SK-N-SH (cell line): Measurements from ENCODE around the gene PGLYRP4. TPM values are rescaled to one million over a fixed set of nuclear protein-coding genes. Genes with fewer than 3 reads are reported as not detected.

Experiments
- CTCF ChIA-PET: fragments of 300-600, 350-600 bp; formaldehyde crosslinking; extraction: SDS; loops from one replicate; lab custom pipeline; 2021; lab: Yijun Ruan, JAX
- POLR2A ChIA-PET: fragments of 350-600 bp; sonication (Branson Sonifier 250); formaldehyde crosslinking; extraction: SDS; loops from one replicate; lab custom pipeline; 2020; ENCODE audit warnings: antibody characterized with exemption, inconsistent platforms; lab: Yijun Ruan, JAX
- DNase-seq: peaks from one replicate; pipeline ENCODE4 v3.0.0; 2012
- H2AFZ ChIP-seq: fragments of 200-600 bp; sonication (generic); 2 replicates; pipeline ENCODE4 v1.8.1; 2016; ENCODE audit warnings: antibody characterized with exemption, mild to moderate bottlenecking, low read depth
- H3F3A ChIP-seq: fragments of 200-600 bp; sonication (generic); replicated peaks from 2 replicates; pipeline ENCODE3; 2016; ENCODE audit warnings: antibody characterized with exemption, mild to moderate bottlenecking; ENCODE audit not compliant: insufficient read depth
- H3K27ac ChIP-seq, 2 experiments: fragments of 200-500 bp in 1 of 2; fragments of 200-600 bp in 1 of 2; sonication (Bioruptor generic) in 1 of 2; sonication (generic), shearing (Covaris generic) in 1 of 2; 2 replicates each; pipeline versions ENCODE4 v1.5.1 to v1.6.1; 2014 to 2016; ENCODE audit warnings: low read depth in 2 of 2, inconsistent platforms in 1 of 2, low read length in 1 of 2, mild to moderate bottlenecking in 1 of 2, mixed read lengths in 1 of 2
- H3K27me3 ChIP-seq: fragments of 200-600 bp; sonication (generic), shearing (Covaris generic); 2 replicates; pipeline ENCODE4 v1.6.1; 2016; ENCODE audit warnings: mixed run types; ENCODE audit not compliant: insufficient read depth
- H3K36me3 ChIP-seq, 2 experiments: fragments of 200-500 bp in 1 of 2; fragments of 200-600 bp in 1 of 2; sonication (Bioruptor generic) in 1 of 2; sonication (generic) in 1 of 2; replicated peaks in 1 of 2; 2 replicates each; pipeline versions ENCODE3 to v1.5.1; 2014 to 2016; ENCODE audit warnings: low read length in 1 of 2, mild to moderate bottlenecking in 1 of 2; ENCODE audit not compliant: insufficient read depth in 2 of 2, control insufficient read depth in 1 of 2
- H3K4me1 ChIP-seq, 2 experiments: fragments of 200-500 bp in 1 of 2; fragments of 200-600 bp in 1 of 2; sonication (Bioruptor generic) in 1 of 2; sonication (generic), shearing (Covaris generic) in 1 of 2; 2 replicates each; pipeline versions ENCODE4 v1.5.1 to v1.6.1; 2014 to 2016; ENCODE audit warnings: low read depth in 1 of 2, low read length in 1 of 2, mixed run types in 1 of 2; ENCODE audit not compliant: insufficient read depth in 2 of 2, control insufficient read depth in 1 of 2
- H3K4me2 ChIP-seq: fragments of 200-600 bp; sonication (generic), shearing (Covaris generic); 2 replicates; pipeline ENCODE4 v1.6.1; 2017; ENCODE audit warnings: mixed run types
- H3K4me3 ChIP-seq, 2 experiments: fragments of 200-500 bp in 1 of 2; fragments of 200-600 bp in 1 of 2; sonication (Bioruptor generic) in 1 of 2; sonication (generic), shearing (Covaris generic) in 1 of 2; 2 replicates each; pipeline versions ENCODE4 v1.5.1 to v1.8.1; 2014 to 2016; ENCODE audit warnings: low read depth in 2 of 2, inconsistent platforms in 1 of 2, low read length in 1 of 2, mild to moderate bottlenecking in 1 of 2, mixed read lengths in 1 of 2, moderate library complexity in 1 of 2
- H3K79me2 ChIP-seq: fragments of 200-600 bp; sonication (generic); 2 replicates; pipeline ENCODE4 v1.8.1; 2017; ENCODE audit warnings: mild to moderate bottlenecking; ENCODE audit not compliant: insufficient read depth
- H3K9ac ChIP-seq: fragments of 200-600 bp; sonication (generic); 2 replicates; pipeline ENCODE4 v1.6.1; 2017; ENCODE audit warnings: mixed run types
- H3K9me2 ChIP-seq: fragments of 200-600 bp; sonication (generic); 2 replicates; pipeline ENCODE4 v1.6.1; 2017; ENCODE audit warnings: mixed run types
- H3K9me3 ChIP-seq: fragments of 200-600 bp; sonication (generic); 2 replicates; pipeline ENCODE4 v1.6.1; 2017; ENCODE audit warnings: mixed run types, mild to moderate bottlenecking, moderate library complexity
- H4K20me1 ChIP-seq: fragments of 200-600 bp; sonication (generic); 2 replicates; pipeline ENCODE4 v1.6.1; 2017; ENCODE audit warnings: mild to moderate bottlenecking, mixed run types; ENCODE audit not compliant: insufficient read depth
- CTCF ChIP-seq: fragments of 200-600 bp; sonication (generic); IDR thresholded peaks from 2 replicates; pipeline ENCODE4 v1.6.1; 2017; ENCODE audit warnings: antibody characterized with exemption, mild to moderate bottlenecking, moderate library complexity
- ELF1 ChIP-seq: IDR thresholded peaks from 2 replicates; pipeline ENCODE4 v1.4.0; 2012
- EZH2phosphoT487 ChIP-seq: fragments of 200-600 bp; sonication (generic); IDR thresholded peaks from 2 replicates; pipeline ENCODE4 v1.6.1; 2017; ENCODE audit warnings: low read depth, mixed run types, mild to moderate bottlenecking, antibody characterized with exemption, moderate library complexity, borderline replicate concordance
- FOSL2 ChIP-seq: IDR thresholded peaks from 2 replicates; pipeline ENCODE4 v1.4.0; 2012; ENCODE audit warnings: low read depth, mild to moderate bottlenecking, moderate library complexity, borderline replicate concordance
- GABPA ChIP-seq: IDR thresholded peaks from 2 replicates; pipeline ENCODE4 v1.4.0; 2012; ENCODE audit warnings: low read depth, mild to moderate bottlenecking
- GATA2 ChIP-seq: sonication (generic); formaldehyde crosslinking; IDR thresholded peaks from 2 replicates; pipeline ENCODE4 v1.5.0; 2020; ENCODE audit warnings: mild to moderate bottlenecking, missing genetic modification reagents
- IRF3 ChIP-seq: fragments of 150-350 bp; IDR thresholded peaks from 2 replicates; pipeline ENCODE4 v1.6.1; 2016; ENCODE audit warnings: mild to moderate bottlenecking, low read depth, low read length
- MAX ChIP-seq: IDR thresholded peaks from 2 replicates; pipeline ENCODE4 v1.4.0; 2012; ENCODE audit warnings: low read depth
- MXI1 ChIP-seq: IDR thresholded peaks from 2 replicates; pipeline ENCODE4 v1.6.1; 2012; ENCODE audit warnings: mild to moderate bottlenecking, low read depth, low read length, improper control_type of control experiment
- NRF1 ChIP-seq: IDR thresholded peaks from 2 replicates; pipeline ENCODE4 v1.6.1; 2012; ENCODE audit warnings: low read depth, mild to moderate bottlenecking, low read length
- RAD21 ChIP-seq: IDR thresholded peaks from 2 replicates; pipeline ENCODE4 v1.6.1; 2012; ENCODE audit warnings: mild to moderate bottlenecking, low read length
- RFX5 ChIP-seq: IDR thresholded peaks from 2 replicates; pipeline ENCODE4 v1.6.1; 2012; ENCODE audit warnings: mild to moderate bottlenecking, improper control_type of control experiment, low read length
- SIN3A ChIP-seq: IDR thresholded peaks from 2 replicates; pipeline ENCODE4 v1.6.1; 2012; ENCODE audit warnings: low read depth, mild to moderate bottlenecking, low read length, moderate library complexity, borderline replicate concordance
- TCF12 ChIP-seq: IDR thresholded peaks from 2 replicates; pipeline ENCODE4 v1.4.0; 2012
- USF1 ChIP-seq: IDR thresholded peaks from 2 replicates; pipeline ENCODE4 v1.4.0; 2012; ENCODE audit warnings: low read depth, borderline replicate concordance
- USF2 ChIP-seq: fragments of 150-350 bp; IDR thresholded peaks from 2 replicates; pipeline ENCODE4 v1.6.1; 2017; ENCODE audit warnings: antibody characterized with exemption, low read length, low read depth, borderline replicate concordance
- WGBS: methylation state at CpG from one replicate; pipeline ENCODE4 v1.1.6; 2017; ENCODE audit warnings: low lambda C conversion rate; 5-methylcytosine and 5-hydroxymethylcytosine counted together
- polyA plus RNA-seq, 3 experiments: library from polyadenylated mRNA; depleted of rRNA; stranded (reverse); fragments of >200 nt; gene quantifications; 2 replicates each; pipeline ENCODE4 v1.2.3, GENCODE V29; 2012

PGLYRP4 gene
- polyA plus RNA-seq, 1 of the 3 experiments (the other 2 are of a cell fraction): not detected

GRCh38 chr1:153360592-153361479 is 12.2 kb upstream of the PGLYRP4 start:
- Histone ChIP-seq H3K9me3 (no peaks in the 10 kb centered on the region), H3K27me3 (peaks cover 60% of the 10 kb centered on the region), H3K27ac (no peak overlapping the region), H3K79me2 (no peaks in the 10 kb centered on the region), H2AFZ (no peak overlapping the region), H3K4me1 (no peaks in the 10 kb centered on the region), H3K9ac (no peak overlapping the region), H3K4me2 (no peak overlapping the region), H3K4me3 (no peak overlapping the region), H3F3A (no peaks in the 10 kb centered on the region), H3K9me2 (no peaks in the 10 kb centered on the region), H4K20me1 (no peaks in the 10 kb centered on the region), H3K36me3 (no peaks in the 10 kb centered on the region)
- TF ChIP-seq ELF1 (no peak), RAD21 (no peak), GATA2 (CRISPR knock-in tag) (no peak), NRF1 (no peak), MXI1 (no peak), SIN3A (no peak), USF1 (no peak), FOSL2 (no peak), MAX (no peak), IRF3 (no peak), RFX5 (no peak), EZH2phosphoT487 (no peak), TCF12 (no peak), GABPA (no peak), USF2 (no peak), CTCF (no peak)
- WGBS: 4% methylated on average over 9 of the region's 11 CpGs
- CTCF ChIA-PET: interaction anchor here (0.9 to 1.3 kb wide), 2 partner anchors 9 to 134 kb away, joined by 3 to 4 read pairs; no protein-coding TSS in a partner anchor
- POLR2A ChIA-PET: no interaction called here
- DNase-seq: no peak
